GM18870 (cell line): ENCODE measurements around the gene GPC5.

Experiments used
- ATAC-seq: cut with Tn5 transposase; IDR thresholded peaks from one replicate; pipeline ENCODE4 v1.9.1; 2021; ENCODE audit warnings: moderate library complexity; ENCODE audit not compliant: unreplicated experiment

The GPC5 gene

DNA sequence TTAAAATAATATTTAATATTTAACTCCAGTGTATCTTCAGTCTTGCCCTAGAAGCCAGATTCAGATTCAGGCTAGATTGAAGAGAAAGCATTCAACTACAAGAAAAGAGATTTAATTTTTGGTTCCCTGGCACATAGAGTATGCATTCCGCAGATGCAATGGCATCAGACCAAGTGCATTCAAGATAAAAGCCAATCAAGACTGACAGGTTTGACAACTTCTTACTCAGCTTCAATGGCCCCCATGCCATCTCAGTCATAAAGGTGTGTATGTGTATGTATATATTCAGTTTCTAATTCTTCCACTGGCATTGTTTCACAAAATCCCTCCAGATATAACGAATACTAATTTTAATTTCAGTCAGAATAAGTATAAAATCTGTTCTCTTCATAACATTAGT, 1177.4 kb downstream of the GPC5 start:
- ATAC-seq: no peak

GRCh38 chr13:92578358-92578757, 1179.9 kb downstream of the GPC5 start:
- no peak for ATAC-seq

- no peak for ATAC-seq
Observed at GRCh38 chr13:92589955-92590354, 1191.5 kb downstream of the GPC5 start.

DNA sequence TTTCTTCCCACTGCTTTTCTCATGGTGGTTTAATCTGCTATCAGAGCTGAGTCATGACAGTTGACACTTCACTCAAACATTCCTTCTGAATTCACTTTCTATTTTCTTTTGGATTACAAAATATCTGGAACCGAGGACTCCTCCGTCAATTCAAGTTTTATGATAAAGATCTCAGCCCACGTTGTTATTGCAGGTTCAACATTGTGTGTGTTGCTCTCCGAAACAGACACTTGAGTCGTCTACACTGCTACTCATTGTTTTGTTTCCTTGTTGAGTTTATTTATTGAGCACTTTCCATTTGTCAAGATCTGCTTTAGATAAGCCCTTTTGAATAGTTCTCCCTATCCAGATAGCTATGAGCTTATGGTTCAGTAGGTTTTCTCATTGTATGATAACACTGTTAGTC, 1192.1 kb downstream of the GPC5 start:
- no peak for ATAC-seq

GRCh38 chr13:92591117-92591516, 1192.7 kb downstream of the GPC5 start:
- ATAC-seq: no peak

GRCh38 chr13:92592757-92593156, 1194.3 kb downstream of the GPC5 start:
- no peak for ATAC-seq

- ATAC-seq: no peak
Observed at GRCh38 chr13:92602560-92602959, 1204.1 kb downstream of the GPC5 start.

- ATAC-seq: no peak
Observed at GRCh38 chr13:92609376-92609775, 1211.0 kb downstream of the GPC5 start.

- no peak for ATAC-seq
Observed at GRCh38 chr13:92612892-92613291, 1214.5 kb downstream of the GPC5 start.

DNA sequence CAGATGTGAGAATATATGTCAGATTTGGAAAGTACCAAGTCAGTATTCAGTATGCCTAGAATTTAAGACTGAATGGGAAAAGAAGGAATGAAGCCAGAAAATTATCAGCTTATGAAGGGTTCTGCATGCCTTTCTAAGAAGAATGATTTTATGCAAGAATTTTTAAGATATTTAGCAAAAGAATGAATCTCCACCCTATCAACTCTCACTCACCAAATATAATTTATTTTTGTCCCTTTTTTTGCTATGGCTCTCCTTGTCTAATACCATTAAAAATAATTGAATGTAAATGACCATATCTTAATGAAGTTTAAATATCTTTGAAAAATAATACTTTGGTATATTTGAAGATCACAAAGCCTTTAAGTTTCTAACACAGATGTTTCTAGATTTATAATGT, 1215.5 kb downstream of the GPC5 start:
- ATAC-seq: no peak

DNA sequence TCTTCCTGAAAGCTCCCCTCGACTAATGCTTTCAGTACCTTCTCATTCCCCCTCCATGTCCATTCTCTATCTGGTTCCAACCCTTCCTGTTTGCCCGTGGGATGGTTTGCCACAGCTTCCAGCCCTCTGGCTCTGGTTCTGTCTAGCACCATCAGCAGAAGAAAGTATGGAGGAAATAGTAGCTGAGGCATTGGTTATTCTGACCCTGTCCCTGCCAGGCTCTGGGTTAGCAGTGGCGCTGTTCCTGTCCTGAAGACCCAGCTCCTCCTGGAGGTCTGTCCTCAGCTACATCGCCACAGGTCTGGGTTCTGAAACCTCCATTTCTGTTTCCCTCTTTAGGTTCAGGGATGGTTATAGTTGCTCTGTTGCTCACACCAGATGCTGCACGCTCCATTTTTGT, 1223.6 kb downstream of the GPC5 start:
- ATAC-seq: no peak

DNA sequence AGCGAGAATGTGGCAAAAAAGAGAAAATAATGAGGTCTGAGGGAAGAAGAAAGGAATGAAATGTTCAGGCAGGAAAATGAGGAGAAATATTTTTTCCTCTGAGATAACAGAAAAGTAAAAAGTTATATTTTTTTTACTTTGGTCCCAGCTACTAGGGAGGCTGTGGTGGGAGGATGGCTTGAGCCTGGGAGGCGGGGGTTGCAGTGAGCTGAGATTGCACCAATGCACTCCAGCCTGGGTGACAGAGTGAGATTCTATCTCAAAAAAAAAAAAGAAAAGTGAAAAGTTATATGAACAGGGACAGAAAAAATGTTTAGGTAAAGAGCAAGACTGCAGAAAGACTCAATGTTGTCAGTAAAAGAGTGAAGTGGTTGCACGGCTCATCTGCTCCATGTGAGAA, 1224.5 kb downstream of the GPC5 start:
- no peak for ATAC-seq

DNA sequence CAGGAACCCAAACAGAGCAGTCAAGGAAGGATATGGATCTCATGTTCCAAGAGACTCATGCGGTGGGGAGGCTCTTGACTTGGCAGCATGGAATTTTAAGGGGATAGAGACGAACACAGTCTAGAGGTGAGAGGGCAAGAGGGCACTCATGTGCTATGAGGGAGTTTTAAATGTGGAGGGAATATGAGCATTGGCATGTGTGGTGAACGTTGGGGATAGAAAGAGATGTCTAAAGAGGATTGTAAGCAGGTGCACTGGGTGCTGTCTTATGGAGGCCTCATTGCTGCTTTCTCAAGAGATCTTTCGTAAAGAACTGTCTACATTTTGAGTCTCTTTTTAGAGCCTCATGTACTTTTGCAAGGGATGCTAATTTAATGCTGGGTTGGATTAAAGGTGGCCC, 1227.9 kb downstream of the GPC5 start:
- no peak for ATAC-seq

- no peak for ATAC-seq
Observed at GRCh38 chr13:92640936-92641335, 1242.5 kb downstream of the GPC5 start.

DNA sequence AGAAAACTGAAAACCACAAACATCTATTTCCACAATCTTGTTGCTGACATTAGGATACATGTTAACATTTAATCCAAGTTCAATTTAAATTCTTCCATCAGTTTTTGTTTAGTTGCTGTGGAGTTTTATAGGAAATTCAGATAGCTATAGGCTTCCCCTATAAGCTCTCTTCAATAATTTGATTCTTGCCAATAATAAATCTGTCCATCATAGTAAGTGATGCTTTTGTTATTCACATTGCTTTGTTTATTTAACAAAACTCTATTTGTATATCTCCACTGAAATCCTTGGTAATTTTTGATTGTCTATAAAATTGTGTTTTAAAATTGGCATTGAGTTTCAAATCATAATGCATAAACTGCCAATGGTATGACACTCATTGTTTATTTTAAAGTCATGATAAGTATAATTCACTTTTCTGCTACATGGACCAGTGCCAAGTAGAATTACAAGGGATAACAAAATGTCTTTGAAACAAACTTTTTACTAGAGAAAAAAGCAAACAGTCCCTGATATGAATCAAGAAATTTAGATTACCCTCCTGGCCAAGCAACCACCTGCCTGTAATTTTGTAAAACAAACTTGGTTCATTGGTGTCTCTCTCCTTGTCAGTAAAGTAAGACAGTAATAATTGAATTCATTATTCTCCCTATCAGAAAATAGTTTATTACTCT, 1250.9 kb downstream of the GPC5 start:
- ATAC-seq: no peak

GRCh38 chr13:92656103-92656502, 1257.7 kb downstream of the GPC5 start:
- no peak for ATAC-seq

DNA sequence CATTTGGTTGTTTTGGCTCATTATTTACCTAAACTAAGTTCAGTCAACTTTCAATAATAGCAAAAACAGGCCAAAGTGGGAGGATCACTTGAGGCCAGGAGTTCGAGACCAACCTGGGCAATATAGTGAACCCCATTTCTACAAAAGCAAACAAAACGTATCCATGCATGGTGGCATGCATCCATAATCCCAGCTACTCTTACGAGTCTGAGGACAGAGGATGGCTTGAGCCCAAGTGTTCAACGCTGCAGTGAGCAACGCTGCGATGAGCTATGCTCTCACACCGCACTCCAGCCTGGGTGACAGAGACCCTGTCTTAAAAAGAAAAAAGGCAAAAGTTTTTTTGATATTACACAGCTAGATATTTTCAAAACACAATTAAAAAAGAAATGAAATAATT, 1258.2 kb downstream of the GPC5 start:
- no peak for ATAC-seq

GRCh38 chr13:92657565-92657964, 1259.1 kb downstream of the GPC5 start:
- no peak for ATAC-seq

- no peak for ATAC-seq
Observed at GRCh38 chr13:92658293-92658692, 1259.9 kb downstream of the GPC5 start.

- ATAC-seq: no peak
Observed at GRCh38 chr13:92661406-92661805, 1263.0 kb downstream of the GPC5 start.

DNA sequence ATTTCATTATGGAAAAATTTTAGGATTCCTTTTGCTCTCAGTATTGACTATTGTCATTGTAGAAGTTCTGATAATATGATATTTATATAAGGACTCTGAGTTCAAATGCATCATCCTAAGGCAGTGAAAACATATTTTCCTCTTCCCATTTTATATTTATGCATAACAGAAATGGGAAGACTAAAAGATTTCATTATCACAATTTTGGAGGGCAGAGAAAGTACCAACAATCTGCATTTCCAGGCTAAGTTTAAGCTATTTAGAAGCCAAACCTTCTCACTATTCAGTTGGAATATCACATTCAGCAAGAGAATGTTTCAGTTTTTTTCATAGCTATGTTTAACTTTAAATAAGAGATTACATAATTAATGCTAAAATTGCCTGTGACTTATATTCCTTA, 1269.7 kb downstream of the GPC5 start:
- ATAC-seq: no peak

GRCh38 chr13:92670096-92670495, 1271.7 kb downstream of the GPC5 start:
- no peak for ATAC-seq

DNA sequence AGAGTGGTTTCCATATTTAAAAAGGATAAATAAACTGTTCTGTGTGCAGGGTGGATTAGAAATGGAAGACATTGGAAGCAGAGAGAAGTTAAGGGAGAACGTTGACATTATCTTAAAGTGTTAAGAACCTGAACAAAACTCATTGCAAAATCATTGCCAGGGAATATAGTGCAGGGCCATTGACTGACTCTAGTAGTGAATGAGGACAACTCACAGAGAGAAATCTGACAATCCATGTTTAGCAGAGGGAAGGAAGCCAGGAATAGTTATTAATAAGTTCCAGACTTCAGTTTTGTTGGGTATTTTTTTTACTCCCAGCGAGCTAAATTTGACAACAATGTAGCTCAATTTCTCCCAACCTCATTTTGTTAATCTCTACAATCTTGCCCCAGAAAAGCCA, 1273.4 kb downstream of the GPC5 start:
- ATAC-seq: no peak
